ENCODE data around the gene SH3GLB1.
A peak's percentile ranks its signal among the peaks of the same experiment; 100 is the strongest.

The SH3GLB1 gene

DNA sequence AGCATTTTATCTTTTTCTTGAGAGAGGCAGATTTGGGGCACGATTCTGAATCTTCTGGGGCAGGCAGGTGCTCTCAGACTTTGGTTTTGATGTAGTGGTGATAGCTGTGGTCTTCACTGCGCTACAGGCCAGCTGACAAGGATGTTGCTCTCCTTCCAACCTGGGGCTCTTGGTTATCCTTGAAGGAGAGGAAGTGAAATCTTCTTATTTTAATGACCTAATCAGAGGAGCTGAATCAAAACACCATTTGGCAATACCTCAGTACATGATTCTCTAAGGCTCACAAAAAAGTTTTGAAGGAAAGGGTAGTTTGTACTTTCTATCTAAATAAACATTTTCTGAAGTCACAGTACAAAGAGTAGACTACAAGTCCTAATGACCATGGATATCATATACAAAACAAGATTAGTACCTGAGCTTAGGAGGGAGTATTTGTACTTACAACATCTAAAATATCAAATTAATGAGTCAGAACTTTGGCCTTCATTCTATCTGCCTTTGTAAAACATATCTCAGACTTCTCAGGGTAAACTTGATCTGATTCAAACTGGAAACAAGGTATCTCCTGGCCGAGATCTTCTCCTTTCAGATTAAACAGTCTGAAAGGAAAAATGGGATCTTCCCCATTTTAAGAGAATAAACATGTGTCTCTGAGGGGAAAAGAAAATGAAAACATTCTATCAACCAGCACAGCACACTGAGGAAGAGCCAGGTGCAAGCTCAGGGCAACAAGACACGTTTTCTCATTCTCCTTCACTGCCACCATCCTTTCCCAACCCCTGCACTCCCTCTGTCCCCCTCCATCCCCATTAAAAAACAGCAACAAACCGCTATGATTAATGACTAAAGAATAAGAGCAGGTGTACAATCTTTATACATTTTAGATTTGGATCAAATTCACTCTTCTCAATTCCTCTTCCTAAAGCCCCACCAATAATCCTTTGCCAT, 69.2 kb downstream of the SH3GLB1 start:
- DNase-seq (ENCODE audit: low read depth in 3 of 3) = no peak

DNA sequence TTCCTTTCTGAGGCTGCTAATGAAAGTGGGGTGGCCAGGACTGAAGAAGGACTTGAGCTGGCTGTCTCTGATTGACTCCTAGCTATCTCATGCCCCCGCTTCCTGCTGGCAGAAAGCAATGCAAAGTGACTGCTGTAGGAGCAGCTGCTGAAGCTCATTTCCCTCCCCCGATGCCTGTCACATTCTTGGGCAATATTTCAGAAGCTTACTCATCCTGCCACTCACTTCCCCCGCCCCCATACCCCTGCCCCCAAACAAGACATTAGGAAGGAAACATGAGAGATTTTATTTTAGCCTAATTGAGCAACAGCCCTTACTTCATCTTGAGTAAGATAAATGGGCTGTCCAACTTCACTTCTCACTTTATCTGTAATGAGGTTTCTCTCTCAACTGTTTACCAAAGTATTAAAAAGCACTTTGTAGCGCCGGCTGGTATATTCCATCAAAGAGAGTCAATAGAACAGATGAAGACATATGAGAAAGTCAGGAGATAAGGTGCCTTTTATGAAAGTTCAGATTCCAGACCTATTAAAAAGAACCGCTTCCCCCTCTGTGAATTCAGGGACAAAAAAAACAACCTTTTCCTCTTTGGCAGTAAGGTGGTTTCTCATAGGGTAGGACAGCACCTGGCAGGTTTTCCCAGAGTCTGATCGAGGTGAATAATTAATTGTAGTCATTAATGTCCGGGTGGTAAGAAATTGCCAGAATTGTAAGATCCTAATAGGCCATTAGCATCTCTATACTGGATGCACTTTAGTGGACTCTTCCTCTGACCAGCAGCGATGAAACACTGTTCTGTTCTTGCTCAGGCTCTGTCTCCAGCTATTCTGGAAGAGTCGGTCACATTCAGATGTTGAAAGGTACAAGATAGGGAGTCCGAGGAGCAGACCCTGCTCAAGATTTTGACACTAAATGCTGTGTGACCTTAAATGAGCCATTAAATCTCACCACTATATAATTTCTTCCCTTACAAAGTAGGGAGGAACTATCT, 70.2 kb downstream of the SH3GLB1 start:
- peak in 2 of 3 experiments; percentile 5 to 26 for DNase-seq (ENCODE audit: low read depth in 3 of 3)

DNA sequence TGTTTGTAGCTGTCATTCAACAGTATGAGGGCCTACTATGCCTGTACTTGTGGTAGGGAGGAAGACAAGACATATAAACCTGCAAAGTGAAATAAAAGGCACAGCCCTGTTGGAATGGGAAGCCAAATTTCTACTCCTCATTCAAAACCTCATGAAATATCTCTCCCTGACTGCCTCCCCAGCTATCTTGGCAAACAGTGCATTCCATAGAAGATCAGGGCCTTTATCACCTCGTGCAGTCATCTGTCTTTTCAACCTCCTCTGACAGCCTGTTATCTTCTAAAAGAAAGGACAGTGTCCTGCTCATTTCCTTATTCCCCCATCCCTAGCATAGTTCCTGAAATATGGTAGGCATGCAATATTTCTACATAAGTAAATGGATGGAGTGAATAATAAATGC, 71.0 kb downstream of the SH3GLB1 start:
- DNase-seq (ENCODE audit: low read depth in 3 of 3) = no peak

DNA sequence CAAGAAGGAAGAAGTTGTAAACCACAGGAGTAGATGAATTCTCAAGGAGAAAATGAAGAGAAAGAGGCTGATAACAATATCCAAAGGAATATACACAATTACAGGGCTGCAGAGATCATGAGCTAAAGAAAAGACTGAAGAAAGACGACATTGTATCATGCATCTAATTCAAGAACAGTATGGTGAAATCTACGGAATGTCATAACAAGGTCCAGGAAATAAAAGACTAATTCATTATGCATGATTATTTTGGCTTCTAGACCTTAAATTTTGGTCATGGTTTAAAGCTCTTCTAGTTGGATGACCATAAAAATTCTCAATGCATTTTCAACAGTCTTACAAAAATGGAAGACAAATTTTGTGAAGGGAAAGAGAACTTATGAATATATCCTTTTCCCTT, 71.7 kb downstream of the SH3GLB1 start:
- no peak for DNase-seq (ENCODE audit: low read depth in 3 of 3)

DNA sequence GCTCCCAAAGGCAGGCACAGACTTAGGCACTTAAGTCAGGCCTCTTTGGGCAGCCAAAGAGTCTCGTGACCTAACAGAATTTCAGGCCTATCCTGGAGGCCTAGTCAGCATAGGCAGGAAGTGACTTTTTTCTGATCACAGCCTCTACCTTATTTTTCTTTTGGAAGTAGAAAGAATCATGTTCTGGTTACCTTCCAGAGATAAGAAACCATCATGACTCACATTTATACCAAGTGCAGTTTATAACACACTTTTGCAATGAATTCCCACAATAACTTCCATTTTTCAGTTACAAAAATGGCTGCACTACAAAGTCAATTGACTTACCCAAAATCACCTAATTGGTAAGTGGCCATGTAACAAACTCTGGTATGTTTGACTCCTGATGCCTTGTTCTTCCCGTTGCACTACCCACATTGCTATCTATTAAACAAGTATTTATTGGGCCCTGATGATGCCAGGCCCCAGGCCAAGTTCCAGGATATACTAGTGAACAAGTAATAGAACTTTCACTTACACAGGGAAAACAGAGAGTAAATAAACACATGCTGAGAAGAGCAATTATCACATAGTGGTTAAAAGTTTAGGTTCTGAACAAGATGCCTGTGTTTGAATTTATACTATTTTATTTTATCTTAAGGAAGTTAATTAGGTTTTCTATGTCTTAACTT, 74.3 kb downstream of the SH3GLB1 start:
- no peak for DNase-seq (ENCODE audit: low read depth in 3 of 3)

DNA sequence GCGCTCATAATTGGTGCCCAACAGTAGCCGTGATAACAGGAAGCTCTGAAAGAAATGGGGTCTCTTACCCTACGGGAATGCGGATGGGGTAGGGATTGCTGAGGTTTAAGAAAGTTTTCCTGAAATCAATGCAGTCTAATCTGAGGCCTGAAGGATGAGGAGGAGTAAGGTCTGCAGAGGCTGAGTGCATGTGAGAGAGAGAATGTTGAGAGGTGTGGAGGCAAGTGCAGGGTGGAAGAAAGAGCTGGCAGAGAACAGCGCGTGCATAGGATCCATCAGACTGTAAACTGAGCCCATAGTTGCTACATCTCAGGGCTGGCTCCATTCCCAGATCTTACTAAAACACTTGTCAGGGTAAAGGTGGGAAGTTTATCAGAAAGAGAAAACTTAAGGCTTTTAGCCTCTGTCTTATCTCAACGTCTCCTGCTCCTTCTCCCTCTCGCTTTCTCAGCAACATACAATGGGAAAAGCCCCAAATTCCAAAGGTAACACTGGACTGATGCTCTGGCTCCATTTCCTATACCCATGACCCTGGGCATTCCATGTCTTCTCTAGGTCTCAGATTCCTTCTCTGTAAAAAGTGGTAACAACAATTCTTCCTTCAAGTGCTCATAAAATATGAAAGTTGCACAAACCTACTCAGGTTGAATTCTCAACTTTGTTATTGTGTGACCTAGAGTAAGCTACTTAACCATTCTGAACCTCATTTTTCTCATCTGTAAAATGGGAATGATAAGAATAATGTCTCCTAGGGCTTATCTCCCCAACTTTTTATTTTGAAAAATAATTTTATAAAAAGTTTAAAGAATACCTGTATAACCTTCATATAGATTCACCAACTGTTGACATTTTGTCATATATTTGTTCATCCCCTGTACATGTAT, 75.2 kb downstream of the SH3GLB1 start:
- no peak for DNase-seq (ENCODE audit: low read depth in 3 of 3)

DNA sequence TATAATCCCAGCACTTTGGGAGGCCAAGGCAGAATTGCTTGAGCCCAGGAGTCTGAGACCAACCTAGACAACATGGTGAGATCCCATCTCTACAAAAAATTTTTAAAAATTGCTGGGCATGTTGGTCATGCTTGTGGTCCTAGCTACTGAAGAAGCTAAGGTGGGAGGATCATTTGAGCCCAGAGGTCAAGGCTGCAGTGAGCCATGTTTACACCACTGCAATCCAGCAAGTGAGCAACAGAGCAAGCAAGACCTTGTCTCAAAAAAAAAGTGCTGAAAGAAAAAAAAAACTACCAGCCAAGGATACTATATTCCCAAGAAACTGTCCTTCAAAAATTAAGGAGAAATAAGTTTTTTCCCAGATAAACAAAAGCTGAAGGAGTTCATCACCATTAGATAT, 78.1 kb downstream of the SH3GLB1 start:
- no peak for DNase-seq (ENCODE audit: low read depth in 3 of 3)

DNA sequence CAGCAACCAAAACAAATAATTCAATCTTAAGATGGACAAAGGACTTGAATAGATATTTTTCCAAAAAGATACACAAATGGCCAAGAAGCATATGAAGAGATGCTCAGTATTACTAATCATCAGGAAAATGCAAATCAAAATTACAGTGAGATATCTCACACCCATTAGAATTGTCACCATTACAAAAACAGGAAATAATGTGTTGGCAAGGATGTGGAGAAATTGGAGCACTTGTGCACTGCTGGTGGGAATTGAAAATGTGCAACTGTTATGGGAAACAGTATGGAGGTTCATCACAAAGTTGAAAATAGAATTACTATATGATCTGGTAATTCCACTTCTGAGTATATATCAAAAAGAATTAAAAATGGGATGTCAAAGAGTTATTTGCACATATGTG, 83.2 kb downstream of the SH3GLB1 start:
- DNase-seq (ENCODE audit: low read depth in 3 of 3) = no peak

DNA sequence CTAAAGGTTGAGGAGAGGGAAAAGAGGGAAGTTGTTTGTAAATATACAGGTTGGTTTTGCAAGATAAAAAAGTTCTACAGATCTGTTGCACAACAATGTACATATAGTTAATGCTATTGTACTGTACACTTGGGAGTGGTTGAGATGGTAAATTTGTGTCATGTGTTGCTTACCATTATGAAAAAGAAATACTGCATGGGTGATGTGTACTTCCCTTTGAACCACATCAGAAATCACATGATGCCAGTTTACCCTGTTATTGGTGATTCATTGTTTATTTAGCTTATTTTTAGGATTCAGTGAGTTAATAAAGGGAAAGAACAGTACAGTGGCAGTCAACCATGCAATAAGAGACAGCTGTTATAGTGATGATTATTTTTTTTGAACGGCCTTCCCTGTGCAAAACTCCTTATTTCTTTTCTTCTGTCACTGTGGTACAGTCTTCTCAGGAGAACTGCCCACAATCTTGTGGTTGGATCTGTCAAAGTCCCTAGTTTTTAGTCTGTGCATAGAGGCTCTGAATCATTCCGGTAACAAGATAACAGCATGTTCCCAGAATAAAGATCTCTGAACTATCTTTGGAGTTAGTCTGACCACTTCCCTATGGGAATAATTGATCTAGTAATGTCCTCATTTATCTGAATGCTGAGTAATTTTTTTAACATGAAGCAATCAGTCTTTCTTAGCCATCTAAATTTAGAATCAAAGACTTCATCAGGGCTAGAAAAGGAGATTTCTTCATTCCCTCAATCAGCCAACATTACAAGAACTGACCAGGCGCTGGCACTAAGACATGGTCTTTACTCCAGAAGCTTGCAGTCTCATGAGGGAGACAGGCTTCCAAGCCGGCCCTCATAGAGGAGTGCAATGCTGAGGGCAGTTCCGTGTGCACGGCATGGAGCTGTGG, 84.2 kb downstream of the SH3GLB1 start:
- no peak for DNase-seq (ENCODE audit: low read depth in 3 of 3)

DNA sequence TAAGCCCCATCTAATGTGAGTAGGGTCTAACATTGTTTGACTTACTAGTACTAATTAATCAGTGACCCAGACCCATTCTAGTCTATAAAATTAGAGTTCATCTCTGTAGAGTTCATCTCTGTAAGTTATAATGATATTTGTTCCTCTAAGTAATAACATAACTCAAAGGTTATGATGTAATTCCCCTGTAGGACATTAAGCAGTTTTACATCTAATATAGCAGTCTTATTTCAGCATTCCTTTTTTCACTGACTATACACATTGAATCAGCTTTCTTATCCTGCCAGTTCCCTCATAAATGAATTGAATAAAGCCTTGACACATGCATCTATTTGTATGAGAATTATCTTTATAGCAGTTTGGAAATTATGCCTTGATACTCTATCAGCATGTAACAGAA, 90.9 kb downstream of the SH3GLB1 start:
- DNase-seq (ENCODE audit: low read depth in 3 of 3) = no peak

Measured in stimulated activated CD4-positive, alpha-beta T cell treated with anti-CD3 and anti-CD28 coated beads, TNF-alpha, amount 100 ng/mL, for 4 hours (primary cell).